Small intestine (tissue), 7 donors: Measurements from ENCODE around the gene CCDC160. TPM values are rescaled to one million over a fixed set of nuclear protein-coding genes. Genes with fewer than 3 reads are reported as not detected.

Source experiments
- DNase-seq, 2 donors: peaks; one replicate each; pipeline versions ENCODE4 v3.0.0 to v3.0.0-alpha.2; 2013
- FAIRE-seq: peaks from 2 replicates; lab custom pipeline; 2012; peaks lifted over from hg19 to GRCh38; lab: Jason Lieb, UNC
- H3K27ac ChIP-seq, 3 donors: one replicate each; pipeline ENCODE4 v1.5.1; 2013; ENCODE audit warnings: low read length in 2 of 3, mild to moderate bottlenecking in 2 of 3, control low read depth in 1 of 3, inconsistent platforms in 1 of 3, low read depth in 1 of 3, moderate library complexity in 1 of 3
- H3K27me3 ChIP-seq, 3 donors: one replicate each; pipeline ENCODE4 v1.6.1; 2013; ENCODE audit warnings: low read length in 3 of 3, inconsistent platforms in 1 of 3; ENCODE audit not compliant: control insufficient read depth in 3 of 3, insufficient read depth in 3 of 3
- H3K36me3 ChIP-seq, 3 donors: one replicate each; pipeline ENCODE4 v1.6.1; 2013; ENCODE audit warnings: low read length in 3 of 3, inconsistent platforms in 1 of 3, low read depth in 1 of 3, mild to moderate bottlenecking in 1 of 3, moderate library complexity in 1 of 3; ENCODE audit not compliant: control insufficient read depth in 3 of 3, insufficient read depth in 2 of 3
- H3K4me1 ChIP-seq, 3 donors: one replicate each; pipeline ENCODE4 v1.6.1; 2013; ENCODE audit warnings: low read length in 2 of 3, inconsistent platforms in 1 of 3, low read depth in 1 of 3, mild to moderate bottlenecking in 1 of 3, moderate library complexity in 1 of 3; ENCODE audit not compliant: control insufficient read depth in 3 of 3, insufficient read depth in 2 of 3
- H3K4me3 ChIP-seq, 3 donors: one replicate each; pipeline ENCODE4 v1.5.1; 2013; ENCODE audit warnings: low read length in 3 of 3, control low read depth in 1 of 3, inconsistent platforms in 1 of 3, low read depth in 1 of 3, mild to moderate bottlenecking in 1 of 3, moderate library complexity in 1 of 3
- H3K9me3 ChIP-seq, 2 donors: one replicate each; pipeline ENCODE4 v1.6.1; 2013; ENCODE audit warnings: low read depth in 1 of 2, low read length in 1 of 2; ENCODE audit not compliant: control insufficient read depth in 2 of 2, insufficient read depth in 1 of 2
- WGBS, 3 donors: extraction: QIAGEN DNeasy Blood & Tissue Kit; methylation state at CpG; one replicate each; pipeline ENCODE4 v1.1.7; 2013; 5-methylcytosine and 5-hydroxymethylcytosine counted together
- polyA plus RNA-seq, 4 donors: library from polyadenylated mRNA; stranded (reverse) in 3 of 4; unstranded in 1 of 4; fragments of 200-250 nt in 3 of 4; fragments of 120-200 nt in 1 of 4; gene quantifications; one replicate each; pipeline versions ENCODE4 v1.2.1 to v1.2.3, GENCODE V29; 2013
- donor health status: healthy with polysubstance abuse.
- donor health status: control.
- donor health status: control.
- donor health status: Bipolar disorder and iron deficiency.
- donor health status: healthy.

The CCDC160 gene
- polyA plus RNA-seq, 4 donors = 0.06 to 0.07 TPM; not detected in 2

DNA sequence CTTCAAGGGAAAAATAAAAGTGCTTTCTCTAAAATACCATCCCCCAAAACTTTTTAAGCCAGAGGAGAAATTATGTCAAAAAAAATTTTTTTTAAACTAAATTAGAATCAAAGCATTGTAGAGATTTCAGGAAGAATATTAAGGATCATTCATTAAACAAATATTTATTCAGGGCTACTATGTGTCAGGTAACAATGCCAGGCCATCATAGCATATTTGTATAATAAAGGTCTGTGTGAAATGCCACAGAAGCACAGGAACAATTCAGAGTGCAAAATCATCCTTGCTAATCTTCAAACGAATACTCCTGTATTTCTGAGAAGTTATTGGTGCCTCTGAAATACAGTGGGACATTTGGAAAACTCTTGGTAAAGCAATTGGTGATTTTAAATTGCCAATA is 2.0 kb downstream of the CCDC160 start:
- Histone ChIP-seq H3K4me1 (no peaks in the 10 kb centered on the region), H3K9me3 (no peaks in the 10 kb centered on the region), H3K4me3 (no peak overlapping the region), H3K27me3 (no peaks in the 10 kb centered on the region), H3K36me3 (no peaks in the 10 kb centered on the region), H3K27ac (no peak overlapping the region)
- FAIRE-seq (no peak), DNase-seq (no peak)
- WGBS, 3 donors = 28 to 64% (median 50%) methylated on average over 1 of the region's 1 CpG

DNA sequence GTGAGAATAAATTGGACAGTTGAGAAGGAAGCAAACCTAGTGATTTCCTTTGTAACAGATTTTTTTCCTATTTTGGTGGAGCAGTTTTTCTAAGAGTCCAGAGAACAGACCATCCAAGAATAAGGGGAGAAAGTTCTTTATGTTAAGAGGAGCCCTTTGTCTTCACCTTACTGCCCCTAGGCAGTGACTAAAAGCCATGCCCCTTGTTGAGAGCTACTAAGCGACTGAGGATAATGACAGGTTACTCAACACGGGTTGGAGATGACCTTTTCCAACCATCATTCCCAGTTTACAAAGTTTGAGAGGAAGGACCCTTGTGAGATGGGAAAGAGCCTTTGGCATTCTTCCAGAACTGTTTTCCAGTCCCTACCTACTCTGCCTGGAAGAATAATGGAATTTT is 3.2 kb downstream of the CCDC160 start:
- H3K4me1 ChIP-seq = no peaks in the 10 kb centered on the region
- no peaks in the 10 kb centered on the region for H3K9me3 ChIP-seq
- no peaks in the 10 kb centered on the region for H3K27me3 ChIP-seq
- FAIRE-seq (no peak), DNase-seq (no peak)
- no peaks in the 10 kb centered on the region for H3K36me3 ChIP-seq
- 47 to 68% (median 54%) methylated on average over 2 of the region's 2 CpGs for WGBS, 3 donors
- no peak overlapping the region for H3K4me3 ChIP-seq
- H3K27ac ChIP-seq = no peak overlapping the region

DNA sequence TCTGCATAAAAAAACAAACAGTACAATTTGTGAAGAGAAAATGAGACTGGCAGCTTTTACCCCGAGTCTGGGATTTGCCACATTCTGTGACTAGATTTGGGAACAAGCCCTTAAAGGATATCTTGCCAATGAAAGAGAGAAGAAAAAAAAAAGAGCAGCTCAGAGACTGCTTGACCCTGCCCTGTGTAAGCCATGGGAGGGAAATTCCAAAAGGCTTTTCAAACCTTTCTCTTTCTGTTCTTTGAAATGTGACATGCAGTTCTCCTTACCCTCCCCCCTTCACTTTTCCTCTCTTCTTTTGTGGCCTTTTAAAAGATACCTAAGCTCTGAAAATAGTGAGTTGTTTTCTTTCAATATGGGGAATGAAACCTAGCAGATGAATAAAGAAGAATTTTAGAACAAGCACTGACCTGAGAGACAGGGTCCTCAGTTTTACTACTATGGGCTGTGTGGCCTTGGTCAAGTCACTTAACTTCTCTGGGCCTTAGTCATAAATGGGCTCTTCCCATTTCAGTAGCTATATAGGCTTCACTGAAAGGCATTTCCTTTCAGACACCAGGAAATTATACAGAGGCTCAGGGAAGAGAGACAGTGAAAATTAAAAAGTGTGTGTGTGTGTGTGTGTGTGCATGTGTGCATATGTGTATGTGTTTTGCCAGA is 5.1 kb downstream of the CCDC160 start:
- H3K27me3 ChIP-seq = no peaks in the 10 kb centered on the region
- DNase-seq (no peak), FAIRE-seq (no peak)
- no peak overlapping the region for H3K27ac ChIP-seq
- H3K4me1 ChIP-seq = no peaks in the 10 kb centered on the region
- H3K9me3 ChIP-seq = no peaks in the 10 kb centered on the region
- H3K4me3 ChIP-seq = no peak overlapping the region
- 26 to 73% (median 58%) methylated on average over 1 of the region's 1 CpG for WGBS, 3 donors
- no peaks in the 10 kb centered on the region for H3K36me3 ChIP-seq

DNA sequence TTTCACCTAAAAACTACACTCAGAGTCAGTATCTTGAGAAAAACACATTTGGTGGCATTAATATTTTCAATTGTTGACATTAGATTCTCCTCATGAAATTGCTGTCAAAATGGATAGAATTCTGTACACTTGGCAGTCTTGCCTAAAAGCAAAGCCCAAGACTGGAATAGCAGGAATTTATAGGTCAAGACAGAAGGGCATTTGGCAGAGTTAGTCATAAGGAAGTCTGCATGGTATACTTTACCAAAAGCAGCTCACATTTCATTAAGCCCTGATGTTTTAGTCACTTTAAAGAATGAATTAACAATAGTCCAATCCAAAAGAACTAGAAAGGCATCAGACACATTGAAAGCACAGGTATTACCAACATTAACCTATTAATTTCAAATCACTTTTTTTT is 7.1 kb downstream of the CCDC160 start:
- Histone ChIP-seq H3K9me3 (no peaks in the 10 kb centered on the region), H3K27ac (no peak overlapping the region), H3K4me1 (no peaks in the 10 kb centered on the region), H3K27me3 (no peaks in the 10 kb centered on the region), H3K4me3 (no peak overlapping the region), H3K36me3 (no peaks in the 10 kb centered on the region)
- DNase-seq (no peak), FAIRE-seq (no peak)

DNA sequence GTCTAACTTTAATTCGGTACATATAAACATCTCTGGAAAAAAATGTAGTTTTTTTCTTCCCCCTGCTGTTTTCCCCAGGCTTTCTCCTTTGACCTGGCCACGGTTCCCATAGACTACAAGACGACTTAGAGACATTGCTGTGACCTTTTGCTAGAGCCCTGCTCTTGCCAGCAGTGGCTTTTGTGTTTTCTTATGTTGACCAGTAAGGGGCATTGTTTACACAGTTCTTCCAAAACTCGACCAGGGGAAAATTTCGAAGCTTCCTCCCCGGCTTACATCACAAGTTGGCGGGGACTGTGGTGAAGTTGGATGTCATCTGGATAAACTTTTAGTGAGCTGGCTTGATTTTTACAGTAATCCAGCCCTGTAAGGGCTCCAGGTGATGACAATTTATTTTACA is 9.3 kb downstream of the CCDC160 start:
- no peak overlapping the region for H3K27ac ChIP-seq
- H3K9me3 ChIP-seq = no peaks in the 10 kb centered on the region
- no peaks in the 10 kb centered on the region for H3K27me3 ChIP-seq
- H3K4me3 ChIP-seq = no peak overlapping the region
- FAIRE-seq = no peak
- WGBS, 3 donors = 41 to 45% (median 41%) methylated on average over 7 of the region's 7 CpGs
- no peaks in the 10 kb centered on the region for H3K4me1 ChIP-seq
- H3K36me3 ChIP-seq = no peaks in the 10 kb centered on the region
- DNase-seq = no peak

DNA sequence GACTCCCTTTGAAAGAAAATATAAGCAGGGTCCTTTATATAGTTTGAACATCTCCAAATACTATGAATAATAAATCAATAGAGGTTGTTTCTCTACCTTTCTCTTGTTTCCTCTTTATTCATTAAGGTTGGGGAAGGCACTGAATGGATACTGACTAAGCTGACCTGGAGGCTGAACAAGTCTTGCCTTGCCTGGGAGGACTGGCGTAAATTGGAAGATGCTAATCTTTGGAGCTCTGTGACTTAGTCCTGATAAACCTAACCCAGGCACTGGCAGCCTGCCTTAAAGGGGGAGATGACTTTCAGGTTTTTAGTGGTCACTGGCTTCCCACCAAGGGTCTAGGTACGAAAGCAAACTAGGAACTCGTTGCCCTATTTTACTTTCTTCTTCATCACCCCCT is 10.5 kb downstream of the CCDC160 start:
- no peaks in the 10 kb centered on the region for H3K36me3 ChIP-seq
- H3K27ac ChIP-seq = no peak overlapping the region
- WGBS, 3 donors = 61 to 87% (median 75%) methylated on average over 3 of the region's 3 CpGs
- H3K4me3 ChIP-seq = no peak overlapping the region
- FAIRE-seq (no peak), DNase-seq (no peak)
- no peaks in the 10 kb centered on the region for H3K9me3 ChIP-seq
- no peaks in the 10 kb centered on the region for H3K4me1 ChIP-seq
- no peaks in the 10 kb centered on the region for H3K27me3 ChIP-seq

DNA sequence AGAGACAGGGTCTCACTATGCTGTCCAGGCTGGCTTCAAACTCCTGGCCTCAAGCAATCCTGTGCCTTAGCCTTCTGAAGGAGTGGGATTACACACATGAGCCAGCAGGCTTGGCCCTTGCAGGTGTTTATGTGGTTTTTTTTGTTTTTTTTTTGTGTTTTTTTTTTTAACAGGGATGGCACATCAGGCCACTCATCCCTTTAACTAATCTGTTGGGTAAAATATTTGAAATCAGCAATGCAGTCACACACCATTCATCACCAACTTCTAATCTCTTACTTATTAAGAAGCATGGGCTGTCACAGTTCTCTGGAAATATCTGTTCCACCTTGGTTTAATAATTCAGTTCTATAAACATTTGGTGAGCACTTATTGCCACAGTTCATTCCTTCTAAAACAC is 12.3 kb downstream of the CCDC160 start:
- Histone ChIP-seq H3K27me3 (no peaks in the 10 kb centered on the region), H3K36me3 (no peaks in the 10 kb centered on the region), H3K27ac (no peak overlapping the region), H3K4me1 (no peaks in the 10 kb centered on the region), H3K9me3 (no peaks in the 10 kb centered on the region), H3K4me3 (no peak overlapping the region)
- DNase-seq (no peak), FAIRE-seq (no peak)

DNA sequence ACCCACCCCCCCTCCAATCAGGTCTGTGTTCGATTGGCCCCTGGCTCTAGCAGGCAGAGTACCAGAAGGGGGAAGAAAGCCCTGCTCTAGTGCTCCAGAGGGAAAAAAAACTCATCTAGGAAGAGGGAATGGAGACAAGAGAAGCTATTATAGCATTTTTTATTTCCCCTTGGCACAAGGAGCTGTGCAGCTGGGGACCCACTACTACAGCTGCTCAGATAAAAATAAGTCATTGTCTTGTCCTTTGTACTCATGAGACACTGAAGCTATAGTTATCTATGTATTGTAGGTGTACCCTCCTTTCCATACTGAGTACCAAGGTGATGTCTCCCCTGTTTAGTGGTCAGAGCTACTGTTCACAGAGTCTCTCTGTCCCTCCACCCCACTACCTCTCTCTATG is 14.3 kb downstream of the CCDC160 start:
- no peak for FAIRE-seq
- Histone ChIP-seq H3K9me3 (no peaks in the 10 kb centered on the region), H3K4me3 (no peak overlapping the region), H3K36me3 (no peaks in the 10 kb centered on the region), H3K27me3 (no peaks in the 10 kb centered on the region), H3K4me1 (no peaks in the 10 kb centered on the region), H3K27ac (no peak overlapping the region)
- WGBS, 3 donors = 13 to 55% methylated on average over 1 of the region's 1 CpG; no CpG with 5 or more reads in 1 of the 3 donors
- no peak for DNase-seq

DNA sequence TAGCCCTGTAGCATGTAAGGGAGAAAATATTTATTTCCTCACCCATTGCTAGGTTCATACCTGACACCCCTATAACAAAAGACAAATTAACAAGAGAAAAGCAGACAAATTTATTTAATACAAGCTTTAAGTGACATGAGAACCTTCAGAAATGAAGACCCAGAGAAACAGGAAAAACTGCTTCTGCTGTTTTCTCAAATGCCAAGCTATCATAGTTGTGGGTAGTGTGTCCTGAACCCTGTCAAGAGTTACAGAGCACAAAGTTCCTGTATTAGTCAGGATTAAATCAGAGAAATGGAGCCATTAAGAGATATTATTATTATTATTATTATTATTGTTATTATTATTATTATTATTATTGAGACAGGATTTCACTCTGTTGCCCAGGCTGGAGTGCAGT is 17.5 kb downstream of the CCDC160 start:
- no peak overlapping the region for H3K4me3 ChIP-seq
- H3K4me1 ChIP-seq = no peaks in the 10 kb centered on the region
- H3K27ac ChIP-seq = no peak overlapping the region
- no peaks in the 10 kb centered on the region for H3K27me3 ChIP-seq
- DNase-seq = no peak
- FAIRE-seq = no peak
- no peaks in the 10 kb centered on the region for H3K9me3 ChIP-seq
- no peaks in the 10 kb centered on the region for H3K36me3 ChIP-seq
